ENCODE data around the gene ERCC3.

The ERCC3 gene

GRCh38 chr2:127293748-127294562 lies at the start of gene ERCC3:
TSS of gene ERCC3 (minus strand) at chr2:127294144. CDS start at chr2:127294081, 63 bp downstream.
- TF ChIP-seq CTCF (IDR thresholded peaks at IDR 0.05), result no peak
- Histone ChIP-seq H3K4me3 (peak within 1 kb of the TSS; percentile 100), H3K27ac (peak within 1 kb of the TSS; percentile 68 to 91)
- peak; percentile 84 for DNase-seq (ENCODE audit: low spot score)

GRCh38 chr2:127343277-127343676 lies 49.3 kb upstream of the ERCC3 start:
- H3K4me3 ChIP-seq, result no peak overlapping the region
- no peak overlapping the region for H3K27ac ChIP-seq
- no peak for DNase-seq (ENCODE audit: low spot score)
- no peak for TF ChIP-seq CTCF (IDR thresholded peaks at IDR 0.05)

GRCh38 chr2:127342101-127342500 lies 48.2 kb upstream of the ERCC3 start:
- H3K4me3 ChIP-seq, result no peak overlapping the region
- H3K27ac ChIP-seq, result no peak overlapping the region
- TF ChIP-seq CTCF (IDR thresholded peaks at IDR 0.05), result no peak
- DNase-seq (ENCODE audit: low spot score), result no peak

- no peak for TF ChIP-seq CTCF (IDR thresholded peaks at IDR 0.05)
- Histone ChIP-seq H3K27ac (no peak overlapping the region), H3K4me3 (no peak overlapping the region)
- DNase-seq (ENCODE audit: low spot score), result no peak
These were observed 38.4 kb upstream of the ERCC3 start for GRCh38 chr2:127332335-127332734.

DNA sequence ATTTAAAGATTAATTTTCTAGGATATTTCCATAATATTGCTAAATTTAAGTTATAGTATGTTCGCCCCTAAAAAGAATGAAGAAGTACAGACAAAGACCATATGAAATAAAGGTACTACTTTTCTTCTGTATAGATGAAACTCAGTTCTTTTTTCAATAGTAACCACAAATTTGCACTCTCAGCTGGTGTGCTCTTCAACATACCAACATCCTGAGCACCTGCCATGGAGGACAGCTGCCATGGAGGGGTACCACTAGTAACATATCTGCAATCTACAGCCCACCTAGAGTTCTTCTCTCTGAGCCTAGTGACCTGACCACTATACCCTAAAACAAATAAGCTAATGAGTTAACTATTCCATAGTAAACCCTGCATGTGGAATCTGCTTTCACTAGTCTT lies 36.8 kb upstream of the ERCC3 start:
- no peak overlapping the region for H3K4me3 ChIP-seq
- no peak for DNase-seq (ENCODE audit: low spot score)
- H3K27ac ChIP-seq, result no peak overlapping the region
- TF ChIP-seq CTCF (IDR thresholded peaks at IDR 0.05), result no peak

DNA sequence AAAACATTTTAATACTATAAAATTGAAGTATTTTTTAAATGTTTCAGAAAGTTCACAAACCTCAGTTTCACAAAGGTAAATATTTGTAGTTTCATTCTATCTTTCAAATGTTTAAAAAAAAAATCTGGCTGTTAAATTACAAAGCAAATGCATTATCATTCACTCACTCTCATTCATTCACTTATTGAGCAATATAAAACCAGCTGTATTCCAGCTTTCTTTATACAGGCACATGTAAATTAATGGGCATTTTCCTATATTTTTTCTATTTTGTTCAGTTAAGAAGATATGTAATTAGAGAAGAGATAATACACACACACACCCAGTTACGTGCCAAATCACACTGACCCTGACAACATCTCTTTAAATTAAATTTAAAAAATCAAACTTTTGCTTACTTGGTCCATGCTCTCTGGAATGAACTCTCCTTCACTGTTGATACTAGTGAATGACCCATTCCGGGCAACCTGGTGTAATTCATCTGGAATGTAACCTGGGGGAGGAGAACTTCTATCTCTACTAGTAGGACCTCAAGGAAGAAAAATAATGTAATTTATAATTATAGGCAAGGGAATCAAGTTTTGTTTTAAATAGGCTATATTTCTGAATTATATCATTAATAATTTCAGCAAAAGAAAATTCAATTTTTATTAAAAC lies 32.5 kb upstream of the ERCC3 start:
- H3K4me3 ChIP-seq, result no peak overlapping the region
- no peak for TF ChIP-seq CTCF (IDR thresholded peaks at IDR 0.05)
- no peak overlapping the region for H3K27ac ChIP-seq
- no peak for DNase-seq (ENCODE audit: low spot score)

DNA sequence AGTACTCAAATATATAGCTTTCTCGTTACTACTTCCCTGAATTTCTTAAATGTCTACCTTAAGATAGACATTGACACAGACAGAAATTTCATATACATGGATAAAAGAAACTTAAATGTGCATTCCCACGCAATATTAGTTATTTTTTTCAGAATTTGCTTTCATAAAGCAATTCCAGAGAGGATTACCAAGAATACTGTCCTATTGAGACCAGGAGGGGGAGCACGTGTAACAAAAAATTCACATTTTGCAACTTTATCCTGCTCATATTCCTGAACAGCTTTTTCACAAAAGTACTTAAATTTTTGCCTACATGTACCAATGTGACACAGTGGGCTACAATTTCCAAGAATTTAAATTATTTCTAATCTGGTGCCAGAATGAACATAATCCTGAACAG lies 30.7 kb upstream of the ERCC3 start:
- TF ChIP-seq CTCF (IDR thresholded peaks at IDR 0.05), result peak; percentile 52
- no peak for DNase-seq (ENCODE audit: low spot score)
- no peak overlapping the region for H3K27ac ChIP-seq
- H3K4me3 ChIP-seq, result no peak overlapping the region

Data from coronary artery (tissue), 2 donors.